Muscle of back (tissue), 11 donors: Measurements from ENCODE around the gene KRT37. TPM values are rescaled to one million over a fixed set of nuclear protein-coding genes. Genes with fewer than 3 reads are reported as not detected.
"Not testable (repeated sequence)": the region's sequence is repeated elsewhere in the genome, so short reads cannot be mapped to it uniquely, and the experiment has no call there.

Experiments
- DNase-seq, 3 donors: peaks; one replicate each; pipeline versions ENCODE4 v3.0.0 to v3.0.0-alpha.2; 2013
- polyA plus RNA-seq, 10 donors: library from polyadenylated mRNA; unstranded; fragments of 120-200 nt; gene quantifications; one replicate each; pipeline ENCODE4 v1.2.1, GENCODE V29; 2013; ENCODE audit not compliant: insufficient read length in 10 of 10

The KRT37 gene
- polyA plus RNA-seq, 10 donors = not detected

- DNase-seq = no peak
Measured at GRCh38 chr17:41406205-41406604, 18.2 kb downstream of the KRT37 start.

- peak in 1 of 3 donors; percentile 91 for DNase-seq
Measured at GRCh38 chr17:41404024-41404671, 20.2 kb downstream of the KRT37 start.

GRCh38 chr17:41403404-41404023 lies 20.9 kb downstream of the KRT37 start:
- DNase-seq = no peak

GRCh38 chr17:41402161-41402560 lies 22.2 kb downstream of the KRT37 start:
- no peak for DNase-seq

- DNase-seq = peak in 2 of 3 donors; percentile 8 to 15
Measured at GRCh38 chr17:41396996-41397660, 27.3 kb downstream of the KRT37 start, which contains the start of gene KRT31. Gene KRT31, minus strand, starts transcription at chr17:41397608. Its CDS starts 69 bp downstream, at chr17:41397539.

GRCh38 chr17:41396340-41396739 lies 28.0 kb downstream of the KRT37 start:
- DNase-seq = no peak

- DNase-seq = no peak
Measured at GRCh38 chr17:41395611-41396010, 28.8 kb downstream of the KRT37 start.

- not testable (repeated sequence) for DNase-seq
Measured at GRCh38 chr17:41395044-41395443, 29.3 kb downstream of the KRT37 start.

- no peak for DNase-seq
Measured at GRCh38 chr17:41394254-41394996, 30.0 kb downstream of the KRT37 start.

- DNase-seq = no peak
Measured at GRCh38 chr17:41393826-41394225, 30.6 kb downstream of the KRT37 start.

GRCh38 chr17:41393294-41393693 lies 31.1 kb downstream of the KRT37 start:
- peak in 1 of 3 donors; percentile 20 for DNase-seq

GRCh38 chr17:41392278-41392677 lies 32.1 kb downstream of the KRT37 start:
- DNase-seq = no peak

GRCh38 chr17:41391535-41391934 lies 32.9 kb downstream of the KRT37 start:
- DNase-seq = no peak

- no peak for DNase-seq
Measured at GRCh38 chr17:41390411-41390938, 33.9 kb downstream of the KRT37 start.

- no peak for DNase-seq
Measured at GRCh38 chr17:41387670-41388069, 36.7 kb downstream of the KRT37 start.

GRCh38 chr17:41386227-41386626 lies 38.2 kb downstream of the KRT37 start:
- no peak for DNase-seq

GRCh38 chr17:41383690-41384089 lies 40.7 kb downstream of the KRT37 start:
- DNase-seq = no peak

- no peak for DNase-seq
Measured at GRCh38 chr17:41382394-41382793, 42.0 kb downstream of the KRT37 start.

GRCh38 chr17:41381943-41382342 lies 42.4 kb downstream of the KRT37 start, which contains the start of gene KRT34:
Gene KRT34, minus strand, starts transcription at chr17:41382306. Its CDS starts 60 bp downstream, at chr17:41382246.
- not testable (repeated sequence) for DNase-seq

GRCh38 chr17:41380091-41380490 lies 44.3 kb downstream of the KRT37 start:
- DNase-seq = peak in 1 of 3 donors; percentile 56

- no peak for DNase-seq
Measured at GRCh38 chr17:41377546-41377945, 46.8 kb downstream of the KRT37 start.
